Endothelial cell of umbilical vein (primary cell): ENCODE data around the gene CIBAR2. TPM values are rescaled to one million over a fixed set of nuclear protein-coding genes. Genes with fewer than 3 reads are reported as not detected.

Source experiments
- BruUV-seq: library from RNA; stranded (reverse); fragments of 400-500 nt; replicated peaks from 2 replicates; lab custom pipeline; 2021; lab: Mats Ljungman, UMichigan
- CTCF ChIA-PET: fragments of 300-600, 350-600 bp; sonication (Branson Sonifier 250); formaldehyde crosslinking; loops from one replicate; lab custom pipeline; 2021; ENCODE audit warnings: antibody characterized with exemption, inconsistent platforms; lab: Charles Lee
- POLR2A ChIA-PET: fragments of 300-600, 350-600 bp; sonication (Branson Sonifier 250); formaldehyde crosslinking; loops from one replicate; lab custom pipeline; 2021; ENCODE audit warnings: antibody characterized with exemption, inconsistent platforms; lab: Charles Lee
- DNase-seq: peaks from one replicate; pipeline ENCODE4 v3.0.0-alpha.2; 2011; ENCODE audit warnings: low read depth, low spot score
- FAIRE-seq: peaks from 2 replicates; lab custom pipeline; 2011; peaks lifted over from hg19 to GRCh38; lab: Jason Lieb, UNC
- H2AFZ ChIP-seq: 2 replicates; pipeline ENCODE4 v1.6.0; 2012; ENCODE audit warnings: low read depth, low read length, control low read depth, inconsistent platforms
- H3K27ac ChIP-seq: 2 replicates; pipeline ENCODE4 v1.5.1; 2011; ENCODE audit warnings: low read depth, mild to moderate bottlenecking, control low read depth, low read length, moderate library complexity; ENCODE audit not compliant: insufficient read depth
- H3K27me3 ChIP-seq, 2 experiments: 2 replicates each; pipeline versions ENCODE4 v1.6.0 to v1.6.1; 2011; ENCODE audit warnings: low read length in 2 of 2, mixed read lengths in 1 of 2; ENCODE audit not compliant: control insufficient read depth in 2 of 2, insufficient read depth in 2 of 2
- H3K36me3 ChIP-seq, 2 experiments: 2 replicates in 1 of 2; 3 replicates in 1 of 2; pipeline ENCODE4 v1.5.1; 2011; ENCODE audit warnings: low read length in 2 of 2, mild to moderate bottlenecking in 1 of 2, moderate library complexity in 1 of 2; ENCODE audit not compliant: control insufficient read depth in 2 of 2, insufficient read depth in 2 of 2; ENCODE audit errors: extremely low read depth in 1 of 2
- H3K4me1 ChIP-seq: 3 replicates; pipeline ENCODE4 v1.5.1; 2011; ENCODE audit warnings: mild to moderate bottlenecking, low read length; ENCODE audit not compliant: control insufficient read depth, insufficient read depth; ENCODE audit errors: extremely low read depth
- H3K4me2 ChIP-seq: 2 replicates; pipeline ENCODE4 v1.6.1; 2011; ENCODE audit warnings: low read length, control low read depth, mixed read lengths; ENCODE audit not compliant: insufficient read depth
- H3K4me3 ChIP-seq, 3 experiments: fragments of 200-600 bp in 1 of 3; sonication (generic), shearing (Covaris generic) in 1 of 3; replicated peaks in 1 of 3; 2 replicates each; pipeline ENCODE4 v1.5.1; 2011 to 2016; ENCODE audit warnings: control low read depth in 3 of 3, low read length in 3 of 3, mild to moderate bottlenecking in 2 of 3, inconsistent platforms in 1 of 3, low read depth in 1 of 3, moderate library complexity in 1 of 3; ENCODE audit not compliant: insufficient read depth in 1 of 3
- H3K79me2 ChIP-seq: 2 replicates; pipeline ENCODE4 v1.6.0; 2012; ENCODE audit warnings: low read length, inconsistent platforms; ENCODE audit not compliant: control insufficient read depth, insufficient read depth
- H3K9ac ChIP-seq: replicated peaks from 2 replicates; pipeline ENCODE3; 2011; ENCODE audit warnings: low read length, control low read depth; ENCODE audit not compliant: insufficient read depth; ENCODE audit errors: extremely low read depth
- H3K9me1 ChIP-seq: replicated peaks from 3 replicates; pipeline ENCODE4 v1.6.0; 2011; ENCODE audit warnings: mild to moderate bottlenecking, low read length; ENCODE audit not compliant: control insufficient read depth, insufficient read depth; ENCODE audit errors: extremely low read depth
- H3K9me3 ChIP-seq: replicated peaks from 2 replicates; pipeline ENCODE4 v1.5.1; 2012; ENCODE audit warnings: low read length, inconsistent platforms; ENCODE audit not compliant: control insufficient read depth, insufficient read depth
- H4K20me1 ChIP-seq: replicated peaks from 2 replicates; pipeline ENCODE3; 2011; ENCODE audit warnings: mild to moderate bottlenecking, low read length; ENCODE audit not compliant: control insufficient read depth, insufficient read depth; ENCODE audit errors: extremely low read depth
- CTCF ChIP-seq, 2 donors: IDR thresholded peaks; 1 replicate in 1 of 2; 2 replicates in 1 of 2; pipeline ENCODE4 v1.5.1; 2011; ENCODE audit warnings: low read length in 2 of 2, mild to moderate bottlenecking in 2 of 2, moderate library complexity in 2 of 2, control low read depth in 1 of 2, inconsistent platforms in 1 of 2, low read depth in 1 of 2; ENCODE audit not compliant: insufficient read depth in 1 of 2; ENCODE audit errors: extremely low read depth in 1 of 2
- EZH2 ChIP-seq: IDR thresholded peaks from 2 replicates; pipeline ENCODE4 v1.6.1; 2012; ENCODE audit warnings: borderline replicate concordance, low read depth, mild to moderate bottlenecking, moderate library complexity, low read length, inconsistent platforms; ENCODE audit not compliant: severe bottlenecking
- FOS ChIP-seq: IDR thresholded peaks from 2 replicates; pipeline ENCODE4 v1.6.1; 2011; ENCODE audit warnings: mild to moderate bottlenecking, low read length, moderate library complexity, borderline replicate concordance; ENCODE audit not compliant: insufficient read depth
- JUN ChIP-seq: IDR thresholded peaks from 2 replicates; pipeline ENCODE4 v1.6.1; 2011; ENCODE audit warnings: borderline replicate concordance, low read depth; ENCODE audit not compliant: insufficient read length, insufficient read depth
- MAX ChIP-seq: IDR thresholded peaks from 2 replicates; pipeline ENCODE4 v1.6.1; 2011; ENCODE audit not compliant: insufficient read depth, insufficient read length
- POLR2AphosphoS5 ChIP-seq: IDR thresholded peaks from 2 replicates; pipeline ENCODE4 v1.6.1; 2012; ENCODE audit warnings: low read depth, mild to moderate bottlenecking, control low read depth, low read length, moderate library complexity; ENCODE audit not compliant: insufficient read depth
- dilution Hi-C: fragments of 300-500 bp; cut with MboI; formaldehyde crosslinking; loops from one replicate; pipeline ENCODE4 v1.15.0; 2019; ENCODE audit warnings: low sequenced_read_pairs; ENCODE audit not compliant: extremely low pct_ligation_motif_present
- intact Hi-C: fragments of 100-400 bp; cut with micrococcal nuclease; formaldehyde crosslinking; loops from one replicate; pipeline ENCODE4 v1.10.0; 2022
- polyA plus RNA-seq, 4 experiments: library from polyadenylated mRNA; depleted of rRNA in 3 of 4; stranded (reverse) in 3 of 4; unstranded in 1 of 4; fragments of >200 nt; gene quantifications; 2 replicates each; pipeline versions ENCODE4 v1.2.1 to v1.2.3, GENCODE V29; 2011 to 2012; ENCODE audit warnings: missing spikeins in 1 of 4
- total RNA-seq: library from RNA; stranded (reverse); gene quantifications from 2 replicates; pipeline ENCODE4 v1.2.3, GENCODE V29; 2021

Gene CIBAR2
- total and polyA plus RNA-seq, 2 donors (not counting 3 experiments of a cell fraction or from before 2014, with no cell fraction given) = 0.07 TPM; not detected in 1

- dilution Hi-C loops (no loop called here), intact Hi-C loops (no loop called here)
- Histone ChIP-seq H3K4me3 (no peak overlapping the region), H2AFZ (no peak overlapping the region), H3K36me3 (no peaks in the 10 kb centered on the region), H3K4me1 (no peaks in the 10 kb centered on the region), H3K9me1 (no peaks in the 10 kb centered on the region), H3K4me2 (no peak overlapping the region), H3K9me3 (no peaks in the 10 kb centered on the region), H3K79me2 (no peaks in the 10 kb centered on the region), H3K27me3 (peaks cover 0 to 5% of the 10 kb centered on the region in 2 experiments), H4K20me1 (no peaks in the 10 kb centered on the region), H3K9ac (no peak overlapping the region), H3K27ac (no peak overlapping the region)
- FAIRE-seq = no peak
- BruUV-seq = no TSS peak
- ChIA-PET CTCF (interaction anchor here (1.8 to 2.9 kb wide), 2 partner anchors 10 to 16 kb away, joined by 3 to 20 read pairs; no protein-coding TSS in a partner anchor), POLR2A (no interaction called here)
- DNase-seq = no peak
- TF ChIP-seq POLR2AphosphoS5 (no peak), CTCF (IDR thresholded peaks at IDR 0.05; ENCODE audit: extremely low read depth in 1 of 2, insufficient read depth in 1 of 2, low read depth in 1 of 2, low read length in 2 of 2) (no peak), JUN (no peak), EZH2 (no peak), FOS (no peak), MAX (no peak)
Measured at GRCh38 chr16:85096921-85097320, 15.4 kb downstream of the CIBAR2 start.
